IMR-90 (cell line): ENCODE measurements around the gene KCNK15. TPM values are rescaled to one million over a fixed set of nuclear protein-coding genes. Genes with fewer than 3 reads are reported as not detected.
A peak's percentile ranks its signal among the peaks of the same experiment; 100 is the strongest.

Source experiments
- ATAC-seq: fragments of 200-7000 bp; cut with Tn5 transposase; 2 replicates; pipeline ENCODE4 v1.9.1; 2020; ENCODE audit warnings: low read depth, mild to moderate bottlenecking, moderate library complexity
- BruUV-seq: library from RNA; stranded (reverse); fragments of 400-500 nt; replicated peaks from 2 replicates; lab custom pipeline; 2021; lab: Mats Ljungman, UMichigan
- CTCF ChIA-PET: fragments of 300-600 bp; formaldehyde crosslinking; extraction: SDS; loops from one replicate; lab custom pipeline; 2021; ENCODE audit warnings: antibody characterized with exemption; lab: Yijun Ruan, JAX
- POLR2A ChIA-PET: fragments of 300-600 bp; sonication (Branson Sonifier 250); formaldehyde crosslinking; loops from one replicate; lab custom pipeline; 2022; ENCODE audit warnings: antibody characterized with exemption; ENCODE audit not compliant: unreplicated experiment; lab: Charles Lee
- DNase-seq: peaks from one replicate; pipeline ENCODE4 v3.0.0; 2013
- H2AFZ ChIP-seq: replicated peaks from 2 replicates; pipeline ENCODE3; 2013; ENCODE audit warnings: low read length, mild to moderate bottlenecking; ENCODE audit not compliant: poor library complexity
- H2AK5ac ChIP-seq: 2 replicates; pipeline ENCODE4 v1.6.1; 2013; ENCODE audit warnings: low read depth, low read length, inconsistent platforms
- H2AK9ac ChIP-seq: replicated peaks from 2 replicates; pipeline ENCODE3; 2013; ENCODE audit warnings: mild to moderate bottlenecking, low read depth, low read length, moderate library complexity; ENCODE audit not compliant: poor library complexity
- H2BK120ac ChIP-seq: 2 replicates; pipeline ENCODE4 v1.6.1; 2013; ENCODE audit warnings: low read depth, low read length, inconsistent platforms
- H2BK15ac ChIP-seq: 3 replicates; pipeline ENCODE4 v1.6.1; 2013; ENCODE audit warnings: low read depth, low read length, inconsistent platforms
- H2BK20ac ChIP-seq: 2 replicates; pipeline ENCODE4 v1.6.1; 2013; ENCODE audit warnings: low read depth, mild to moderate bottlenecking, inconsistent platforms, low read length, moderate library complexity
- H2BK5ac ChIP-seq: 2 replicates; pipeline ENCODE4 v1.6.1; 2013; ENCODE audit warnings: mild to moderate bottlenecking, low read depth, low read length, inconsistent platforms; ENCODE audit not compliant: poor library complexity, severe bottlenecking
- H3K14ac ChIP-seq: replicated peaks from 2 replicates; pipeline ENCODE4 v1.6.1; 2013; ENCODE audit warnings: low read depth, low read length, inconsistent platforms
- H3K18ac ChIP-seq: 2 replicates; pipeline ENCODE4 v1.6.1; 2013; ENCODE audit warnings: low read depth, low read length, control low read depth
- H3K23ac ChIP-seq: 2 replicates; pipeline ENCODE4 v1.6.1; 2013; ENCODE audit warnings: low read depth, low read length, inconsistent platforms
- H3K27ac ChIP-seq: 2 replicates; pipeline ENCODE4 v1.5.1; 2013; ENCODE audit warnings: mild to moderate bottlenecking, control low read depth, low read length; ENCODE audit not compliant: insufficient read depth
- H3K27me3 ChIP-seq: 2 replicates; pipeline ENCODE4 v1.6.1; 2013; ENCODE audit warnings: low read length; ENCODE audit not compliant: control insufficient read depth, insufficient read depth
- H3K36me3 ChIP-seq: 2 replicates; pipeline ENCODE4 v1.6.1; 2013; ENCODE audit warnings: low read length, mixed read lengths; ENCODE audit not compliant: control insufficient read depth, insufficient read depth
- H3K4ac ChIP-seq: 2 replicates; pipeline ENCODE4 v1.6.1; 2013; ENCODE audit warnings: low read depth, low read length, inconsistent platforms
- H3K4me1 ChIP-seq: 2 replicates; pipeline ENCODE4 v1.6.1; 2013; ENCODE audit warnings: low read length, mixed read lengths; ENCODE audit not compliant: control insufficient read depth, insufficient read depth
- H3K4me2 ChIP-seq: 2 replicates; pipeline ENCODE4 v1.6.1; 2013; ENCODE audit warnings: low read depth, mild to moderate bottlenecking, control low read depth, low read length, moderate library complexity
- H3K4me3 ChIP-seq: 2 replicates; pipeline ENCODE4 v1.5.1; 2013; ENCODE audit warnings: low read depth, mild to moderate bottlenecking, control low read depth, low read length, moderate library complexity; ENCODE audit not compliant: insufficient read depth
- H3K56ac ChIP-seq: 2 replicates; pipeline ENCODE4 v1.6.1; 2013; ENCODE audit warnings: low read length, inconsistent platforms; ENCODE audit not compliant: insufficient read depth; ENCODE audit errors: extremely low read depth
- H3K79me1 ChIP-seq, 2 experiments: 2 replicates each; pipeline ENCODE4 v1.6.1; 2013; ENCODE audit warnings: low read length in 2 of 2, inconsistent platforms in 1 of 2, low read depth in 1 of 2
- H3K9ac ChIP-seq: 2 replicates; pipeline ENCODE4 v1.6.1; 2013; ENCODE audit warnings: low read depth, low read length, control low read depth
- H3K9me1 ChIP-seq: 2 replicates; pipeline ENCODE4 v1.6.1; 2013; ENCODE audit warnings: low read length, inconsistent platforms; ENCODE audit not compliant: insufficient read depth
- H3K9me3 ChIP-seq: 2 replicates; pipeline ENCODE4 v1.6.1; 2013; ENCODE audit warnings: low read length; ENCODE audit not compliant: control insufficient read depth, insufficient read depth
- H4K20me1 ChIP-seq: 2 replicates; pipeline ENCODE4 v1.6.1; 2013; ENCODE audit warnings: low read length, inconsistent platforms; ENCODE audit not compliant: insufficient read depth
- H4K5ac ChIP-seq: 2 replicates; pipeline ENCODE4 v1.6.1; 2013; ENCODE audit warnings: mild to moderate bottlenecking, low read depth, low read length, control low read depth
- H4K8ac ChIP-seq, 2 experiments: 2 replicates each; pipeline ENCODE4 v1.6.1; 2013; ENCODE audit warnings: low read depth in 2 of 2, low read length in 2 of 2, control low read depth in 1 of 2, inconsistent platforms in 1 of 2
- H4K91ac ChIP-seq: 2 replicates; pipeline ENCODE4 v1.6.1; 2013; ENCODE audit warnings: low read depth, low read length, inconsistent platforms; ENCODE audit not compliant: insufficient read depth
- BHLHE40 ChIP-seq: fragments of 150-350 bp; IDR thresholded peaks from 2 replicates; pipeline ENCODE4 v1.6.1; 2016; ENCODE audit warnings: mild to moderate bottlenecking, low read depth, low read length
- CEBPB ChIP-seq: IDR thresholded peaks from 2 replicates; pipeline ENCODE4 v1.6.1; 2012; ENCODE audit warnings: low read depth, low read length, improper control_type of control experiment
- CHD1 ChIP-seq: IDR thresholded peaks from 2 replicates; pipeline ENCODE4 v1.6.1; 2012; ENCODE audit warnings: low read depth, low read length, improper control_type of control experiment
- FOS ChIP-seq: fragments of 150-350 bp; IDR thresholded peaks from 2 replicates; pipeline ENCODE4 v1.6.1; 2016; ENCODE audit warnings: low read depth, low read length
- MAFK ChIP-seq: IDR thresholded peaks from 2 replicates; pipeline ENCODE4 v1.6.1; 2012; ENCODE audit warnings: low read depth, low read length, improper control_type of control experiment
- MAZ ChIP-seq: IDR thresholded peaks from 2 replicates; pipeline ENCODE4 v1.6.1; 2012; ENCODE audit warnings: low read depth, mild to moderate bottlenecking, low read length, improper control_type of control experiment, moderate library complexity, borderline replicate concordance
- MXI1 ChIP-seq: IDR thresholded peaks from 2 replicates; pipeline ENCODE4 v1.6.1; 2012; ENCODE audit warnings: low read depth, mild to moderate bottlenecking, low read length, moderate library complexity, borderline replicate concordance
- NFE2L2 ChIP-seq: fragments of 150-350 bp; IDR thresholded peaks from 2 replicates; pipeline ENCODE4 v1.6.1; 2016; ENCODE audit warnings: low read depth, mild to moderate bottlenecking, low read length
- POLR2A ChIP-seq: IDR thresholded peaks from 2 replicates; pipeline ENCODE4 v1.6.1; 2012; ENCODE audit warnings: mild to moderate bottlenecking, low read depth, low read length
- RAD21 ChIP-seq: IDR thresholded peaks from 2 replicates; pipeline ENCODE4 v1.6.1; 2012; ENCODE audit warnings: low read length, improper control_type of control experiment
- RCOR1 ChIP-seq: IDR thresholded peaks from 2 replicates; pipeline ENCODE4 v1.6.1; 2012; ENCODE audit warnings: mild to moderate bottlenecking, low read length, improper control_type of control experiment; ENCODE audit not compliant: insufficient replicate concordance
- RFX5 ChIP-seq: IDR thresholded peaks from 2 replicates; pipeline ENCODE4 v1.8.0; 2012; ENCODE audit warnings: low read depth, mild to moderate bottlenecking, low read length, moderate library complexity
- SMC3 ChIP-seq: fragments of 150-350 bp; IDR thresholded peaks from 2 replicates; pipeline ENCODE4 v1.6.1; 2016; ENCODE audit warnings: low read depth, mild to moderate bottlenecking, antibody characterized with exemption, low read length, moderate library complexity
- USF2 ChIP-seq: fragments of 150-350 bp; IDR thresholded peaks from 2 replicates; pipeline ENCODE4 v1.6.1; 2017; ENCODE audit warnings: mild to moderate bottlenecking, antibody characterized with exemption, low read length, low read depth
- WGBS, 2 experiments: methylation state at CpG; one replicate each; pipeline versions ENCODE4 v1.1.5 to v1.1.7; 2013; ENCODE audit warnings: missing lambda C conversion rate in 2 of 2; ENCODE audit not compliant: insufficient read length in 1 of 2; ENCODE audit errors: extremely low coverage in 2 of 2; 5-methylcytosine and 5-hydroxymethylcytosine counted together
- dilution Hi-C: fragments of 300-500 bp; cut with HindIII; formaldehyde crosslinking; loops from one replicate; pipeline ENCODE4 v1.14.3; 2018; ENCODE audit warnings: low sequenced_read_pairs; ENCODE audit not compliant: unreplicated experiment
- in situ Hi-C: fragments of 300-500 bp; cut with MboI; formaldehyde crosslinking; loops from 3 replicates; pipeline ENCODE4 v1.14.3; 2019; ENCODE audit warnings: low sequenced_read_pairs, inconsistent platforms, mixed read lengths
- intact Hi-C: fragments of 100-400 bp; cut with micrococcal nuclease; formaldehyde crosslinking; loops from 2 replicates; pipeline ENCODE4 v1.10.0; 2022
- polyA plus RNA-seq, 3 experiments: library from polyadenylated mRNA; depleted of rRNA; stranded (reverse); fragments of >200 nt; gene quantifications; 2 replicates each; pipeline ENCODE4 v1.2.3, GENCODE V29; 2012; ENCODE audit warnings: low replicate concordance in 1 of 3
- total RNA-seq: library from RNA; depleted of rRNA; stranded (reverse); fragments of >200 nt; gene quantifications from 2 replicates; pipeline ENCODE4 v1.2.3, GENCODE V29; 2012
- TF ChIP-seq, protein P1 (sequence below): conservative IDR thresholded peaks from 2 replicates; pipeline ENCODE4 v1.5.1; 2012; ENCODE audit warnings: mild to moderate bottlenecking, low read depth, low read length, improper control_type of control experiment
- TF ChIP-seq, protein P2 (sequence below): fragments of 150-350 bp; IDR thresholded peaks from 2 replicates; pipeline ENCODE4 v1.6.1; 2016; ENCODE audit warnings: low read depth, mild to moderate bottlenecking, low read length, moderate library complexity, borderline replicate concordance

KCNK15 gene
- total and polyA plus RNA-seq, 2 of the 4 experiments (the other 2 are of a cell fraction) = not detected

- H3K18ac ChIP-seq = no peak overlapping the region
- no peak overlapping the region for H2BK15ac ChIP-seq
- peak overlapping the region; percentile 30; the same call in 1 of the 2 replicates for H2BK120ac ChIP-seq
- 80% methylated on average over 2 of the region's 8 CpGs; no CpG with 5 or more reads in 1 of the 2 experiments for WGBS, 2 experiments
- H4K8ac ChIP-seq = no peak overlapping the region
- no peak overlapping the region for H3K4me3 ChIP-seq
- ChIA-PET POLR2A (no interaction called here), CTCF (interaction anchor here (1.0 to 2.6 kb wide), 3 partner anchors 40 to 49 kb away, joined by 3 to 31 read pairs (median 9); no protein-coding TSS in a partner anchor)
- TF ChIP-seq CHD1 (no peak), CEBPB (no peak), BHLHE40 (no peak), MXI1 (no peak), SMC3 (no peak), RAD21 (no peak), FOS (no peak), RFX5 (no peak), MAFK (no peak), USF2 (no peak), NFE2L2 (no peak), POLR2A (no peak), MAZ (no peak), RCOR1 (no peak)
- TF ChIP-seq, protein P1, sequence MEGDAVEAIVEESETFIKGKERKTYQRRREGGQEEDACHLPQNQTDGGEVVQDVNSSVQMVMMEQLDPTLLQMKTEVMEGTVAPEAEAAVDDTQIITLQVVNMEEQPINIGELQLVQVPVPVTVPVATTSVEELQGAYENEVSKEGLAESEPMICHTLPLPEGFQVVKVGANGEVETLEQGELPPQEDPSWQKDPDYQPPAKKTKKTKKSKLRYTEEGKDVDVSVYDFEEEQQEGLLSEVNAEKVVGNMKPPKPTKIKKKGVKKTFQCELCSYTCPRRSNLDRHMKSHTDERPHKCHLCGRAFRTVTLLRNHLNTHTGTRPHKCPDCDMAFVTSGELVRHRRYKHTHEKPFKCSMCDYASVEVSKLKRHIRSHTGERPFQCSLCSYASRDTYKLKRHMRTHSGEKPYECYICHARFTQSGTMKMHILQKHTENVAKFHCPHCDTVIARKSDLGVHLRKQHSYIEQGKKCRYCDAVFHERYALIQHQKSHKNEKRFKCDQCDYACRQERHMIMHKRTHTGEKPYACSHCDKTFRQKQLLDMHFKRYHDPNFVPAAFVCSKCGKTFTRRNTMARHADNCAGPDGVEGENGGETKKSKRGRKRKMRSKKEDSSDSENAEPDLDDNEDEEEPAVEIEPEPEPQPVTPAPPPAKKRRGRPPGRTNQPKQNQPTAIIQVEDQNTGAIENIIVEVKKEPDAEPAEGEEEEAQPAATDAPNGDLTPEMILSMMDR = no peak
- TF ChIP-seq, protein P2, sequence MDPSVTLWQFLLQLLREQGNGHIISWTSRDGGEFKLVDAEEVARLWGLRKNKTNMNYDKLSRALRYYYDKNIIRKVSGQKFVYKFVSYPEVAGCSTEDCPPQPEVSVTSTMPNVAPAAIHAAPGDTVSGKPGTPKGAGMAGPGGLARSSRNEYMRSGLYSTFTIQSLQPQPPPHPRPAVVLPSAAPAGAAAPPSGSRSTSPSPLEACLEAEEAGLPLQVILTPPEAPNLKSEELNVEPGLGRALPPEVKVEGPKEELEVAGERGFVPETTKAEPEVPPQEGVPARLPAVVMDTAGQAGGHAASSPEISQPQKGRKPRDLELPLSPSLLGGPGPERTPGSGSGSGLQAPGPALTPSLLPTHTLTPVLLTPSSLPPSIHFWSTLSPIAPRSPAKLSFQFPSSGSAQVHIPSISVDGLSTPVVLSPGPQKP = no peak
- no peak overlapping the region for H3K9ac ChIP-seq
- intact Hi-C loops (loop anchor here (5.0 kb wide), 2 partner anchors 199 to 349 kb away; no protein-coding TSS in a partner anchor), in situ Hi-C loops (loop anchor here (5.0 kb wide), 1 partner anchor 44 kb away; no protein-coding TSS in a partner anchor), dilution Hi-C loops (no loop called here)
- no peak overlapping the region; the same call in 1 of the 2 replicates for H2AK5ac ChIP-seq
- H3K4me2 ChIP-seq = no peak overlapping the region
- no peak overlapping the region for H3K27ac ChIP-seq
- no peak overlapping the region for H3K23ac ChIP-seq
- no peak overlapping the region for H2AFZ ChIP-seq
- H4K5ac ChIP-seq = no peak overlapping the region
- DNase-seq = no peak
- H3K4ac ChIP-seq = no peak overlapping the region
- H3K36me3 ChIP-seq = no peaks in the 10 kb centered on the region
- H2AK9ac ChIP-seq = no peak overlapping the region
- peaks cover 19% of the 10 kb centered on the region for H3K4me1 ChIP-seq
- ATAC-seq = no peak
- H3K14ac ChIP-seq = no peak overlapping the region
- no peaks in the 10 kb centered on the region for H3K79me1 ChIP-seq
- peak overlapping the region; percentile 36; the same call in 1 of the 2 replicates for H4K91ac ChIP-seq
- H4K20me1 ChIP-seq = no peaks in the 10 kb centered on the region
- H3K56ac ChIP-seq = no peak overlapping the region
- BruUV-seq = no TSS peak
- no peaks in the 10 kb centered on the region; the same call in 1 of the 2 replicates for H3K9me1 ChIP-seq
- no peaks in the 10 kb centered on the region for H3K9me3 ChIP-seq
- H2BK5ac ChIP-seq = peak overlapping the region; percentile 23
- H2BK20ac ChIP-seq = peak overlapping the region; percentile 20
- no peaks in the 10 kb centered on the region for H3K27me3 ChIP-seq
Observed at GRCh38 chr20:44731657-44732056, 14.0 kb upstream of the KCNK15 start.
